Breast epithelium (tissue), 4 donors: ENCODE data around the gene MLST8. TPM values are rescaled to one million over a fixed set of nuclear protein-coding genes. Genes with fewer than 3 reads are reported as not detected.

ENCODE experiments used
- DNase-seq, 2 donors: peaks; one replicate each; pipeline ENCODE4 v3.0.0-alpha.2; 2019; ENCODE audit warnings: low spot score in 2 of 2
- H3K27ac ChIP-seq, 2 donors: fragments of 200-600 bp; sonication (generic) in 1 of 2; one replicate each; pipeline ENCODE4 v1.5.1; 2016 to 2019; ENCODE audit warnings: mild to moderate bottlenecking in 1 of 2
- H3K27me3 ChIP-seq, 2 donors: fragments of 200-600 bp; sonication (generic) in 1 of 2; one replicate each; pipeline versions ENCODE4 v1.5.1 to v1.6.0; 2017 to 2019; ENCODE audit warnings: control low read depth in 1 of 2, mild to moderate bottlenecking in 1 of 2
- H3K36me3 ChIP-seq: fragments of 200-600 bp; one replicate; pipeline ENCODE4 v1.5.1; 2019
- H3K4me1 ChIP-seq, 2 donors: fragments of 200-600 bp; sonication (generic); one replicate each; pipeline ENCODE4 v1.5.1; 2016 to 2019; ENCODE audit warnings: control low read depth in 1 of 2
- H3K4me3 ChIP-seq, 3 donors: fragments of 200-600 bp; sonication (generic); 1 replicate in 2 of 3; 2 replicates in 1 of 3; pipeline ENCODE4 v1.5.1; 2016 to 2019; ENCODE audit warnings: mild to moderate bottlenecking in 3 of 3, moderate library complexity in 2 of 3
- H3K9me3 ChIP-seq, 2 donors: fragments of 200-600 bp; sonication (generic) in 1 of 2; one replicate each; pipeline ENCODE4 v1.5.1; 2016 to 2019; ENCODE audit warnings: control low read depth in 1 of 2
- CTCF ChIP-seq, 3 donors: fragments of 450-650 bp; IDR thresholded peaks; one replicate each; pipeline ENCODE4 v1.5.1; 2016 to 2017; ENCODE audit warnings: antibody characterized with exemption in 3 of 3, mild to moderate bottlenecking in 3 of 3, moderate library complexity in 3 of 3
- POLR2A ChIP-seq: fragments of 450-650 bp; IDR thresholded peaks from one replicate; pipeline ENCODE4 v1.6.1; 2016; ENCODE audit warnings: antibody characterized with exemption, mild to moderate bottlenecking, moderate library complexity
- POLR2AphosphoS5 ChIP-seq, 3 donors: sonication (generic); formaldehyde crosslinking; IDR thresholded peaks; one replicate each; pipeline ENCODE4 v1.6.1; 2017; ENCODE audit warnings: antibody characterized with exemption in 3 of 3
- intact Hi-C: fragments of 100-400 bp; cut with DNase I; formaldehyde crosslinking; loops from one replicate; pipeline ENCODE4 v1.15.1; 2023; ENCODE audit warnings: low total_unique reads
- total RNA-seq, 3 donors: library from RNA; depleted of rRNA; stranded (reverse); fragments of >200 nt; gene quantifications; one replicate each; pipeline ENCODE4 v1.1.0, GENCODE V29; 2016

Gene MLST8
- total RNA-seq, 3 donors from 2014 or later = 42.7 to 48.1 (median 46.5) TPM

GRCh38 chr16:2170587-2171435 lies 34.4 kb upstream of the MLST8 start:
- intact Hi-C loops = no loop called here
- Histone ChIP-seq H3K36me3 (peaks cover 4% of the 10 kb centered on the region), H3K4me3 (peak overlapping the region; percentile 38 to 63 (median 44)), H3K4me1 (peaks cover 0 to 6% of the 10 kb centered on the region in 2 donors), H3K27ac (peak overlapping the region; percentile 82 to 92), H3K27me3 (no peaks in the 10 kb centered on the region), H3K9me3 (no peaks in the 10 kb centered on the region)
- TF ChIP-seq POLR2A (no peak), POLR2AphosphoS5 (IDR thresholded peaks at IDR 0.05) (no peak), CTCF (IDR thresholded peaks at IDR 0.05) (no peak)
- DNase-seq = no peak

- Histone ChIP-seq H3K36me3 (peaks cover 4% of the 10 kb centered on the region), H3K27me3 (no peaks in the 10 kb centered on the region), H3K4me3 (peak overlapping the region in 1 of 3 donors; percentile 63), H3K27ac (no peak overlapping the region), H3K4me1 (peaks cover 0 to 6% of the 10 kb centered on the region in 2 donors), H3K9me3 (no peaks in the 10 kb centered on the region)
- TF ChIP-seq POLR2A = no peak
- TF ChIP-seq CTCF (IDR thresholded peaks at IDR 0.05) = no peak
- TF ChIP-seq POLR2AphosphoS5 (IDR thresholded peaks at IDR 0.05) = no peak
- no peak for DNase-seq
- intact Hi-C loops = no loop called here
Observed at GRCh38 chr16:2171601-2172178, 33.6 kb upstream of the MLST8 start.

GRCh38 chr16:2172688-2173335 lies 32.4 kb upstream of the MLST8 start:
- intact Hi-C loops = no loop called here
- Histone ChIP-seq H3K9me3 (no peaks in the 10 kb centered on the region), H3K27me3 (no peaks in the 10 kb centered on the region), H3K36me3 (peaks cover 4% of the 10 kb centered on the region), H3K4me1 (peaks cover 0 to 6% of the 10 kb centered on the region in 2 donors), H3K27ac (no peak overlapping the region), H3K4me3 (no peak overlapping the region)
- no peak for DNase-seq
- TF ChIP-seq POLR2AphosphoS5 (IDR thresholded peaks at IDR 0.05) (no peak), POLR2A (no peak), CTCF (IDR thresholded peaks at IDR 0.05) (no peak)

- Histone ChIP-seq H3K4me3 (no peak overlapping the region), H3K27ac (no peak overlapping the region), H3K4me1 (peaks cover 0 to 6% of the 10 kb centered on the region in 2 donors), H3K27me3 (no peaks in the 10 kb centered on the region), H3K36me3 (peaks cover 4% of the 10 kb centered on the region), H3K9me3 (no peaks in the 10 kb centered on the region)
- TF ChIP-seq POLR2AphosphoS5 (IDR thresholded peaks at IDR 0.05) (no peak), POLR2A (no peak), CTCF (IDR thresholded peaks at IDR 0.05) (no peak)
- intact Hi-C loops = no loop called here
- DNase-seq = no peak
Observed at GRCh38 chr16:2173366-2173765, 31.9 kb upstream of the MLST8 start.

- intact Hi-C loops = no loop called here
- Histone ChIP-seq H3K9me3 (no peaks in the 10 kb centered on the region), H3K27me3 (no peaks in the 10 kb centered on the region), H3K27ac (no peak overlapping the region), H3K4me3 (no peak overlapping the region), H3K36me3 (peaks cover 4% of the 10 kb centered on the region), H3K4me1 (peaks cover 0 to 6% of the 10 kb centered on the region in 2 donors)
- no peak for DNase-seq
- no peak for TF ChIP-seq POLR2A
- no peak for TF ChIP-seq POLR2AphosphoS5 (IDR thresholded peaks at IDR 0.05)
- TF ChIP-seq CTCF (IDR thresholded peaks at IDR 0.05) = no peak
Observed at GRCh38 chr16:2173916-2174315, 31.3 kb upstream of the MLST8 start.
